ENCODE measurements around the gene ASB16. TPM values are rescaled to one million over a fixed set of nuclear protein-coding genes. Genes with fewer than 3 reads are reported as not detected.
A peak's percentile ranks its signal among the peaks of the same experiment; 100 is the strongest.

The ASB16 gene
- total RNA-seq, 1 experiment from 2014 or later = 0.37 TPM

- TF ChIP-seq CEBPB (IDR thresholded peaks at IDR 0.05; ENCODE audit: low read depth) (no peak), CBX3 (IDR thresholded peaks at IDR 0.05; ENCODE audit: low read depth) (no peak), EGR1 (IDR thresholded peaks at IDR 0.05; ENCODE audit: low read depth) (no peak), POLR2A (IDR thresholded peaks at IDR 0.05; ENCODE audit: borderline replicate concordance, extremely low read depth, insufficient read depth, insufficient read length) (no peak), ELF1 (IDR thresholded peaks at IDR 0.05; ENCODE audit: borderline replicate concordance, low read depth) (no peak)
- TF ChIP-seq, protein P1, sequence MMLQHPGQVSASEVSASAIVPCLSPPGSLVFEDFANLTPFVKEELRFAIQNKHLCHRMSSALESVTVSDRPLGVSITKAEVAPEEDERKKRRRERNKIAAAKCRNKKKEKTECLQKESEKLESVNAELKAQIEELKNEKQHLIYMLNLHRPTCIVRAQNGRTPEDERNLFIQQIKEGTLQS (IDR thresholded peaks at IDR 0.05) = no peak
- Histone ChIP-seq H2AFZ (ENCODE audit: low read depth, low read length, poor library complexity, severe bottlenecking) (no peak overlapping the region), H3K4me1 (ENCODE audit: control insufficient read depth in 1 of 2, insufficient read depth in 2 of 2, low read length in 2 of 2) (peaks cover 45 to 77% of the 10 kb centered on the region in 2 experiments), H3K9ac (ENCODE audit: low read length) (no peak overlapping the region; the same call in 1 of the 2 replicates), H3K36me3 (ENCODE audit: control insufficient read depth in 1 of 2, insufficient read depth in 2 of 2, low read length in 2 of 2) (peaks cover 8 to 37% of the 10 kb centered on the region in 2 experiments; a peak in 3 of 4 replicates), H3K4me2 (ENCODE audit: low read length) (peak overlapping the region; percentile 70; the same call in 1 of the 2 replicates), H3K27me3 (ENCODE audit: insufficient read depth, low read length) (no peaks in the 10 kb centered on the region), H3K9me3 (ENCODE audit: control insufficient read depth in 1 of 2, insufficient read depth in 1 of 2, low read depth in 1 of 2, low read length in 2 of 2) (no peaks in the 10 kb centered on the region), H3K27ac (ENCODE audit: low read depth, low read length) (peak overlapping the region; percentile 42; the same call in 1 of the 2 replicates), H4K20me1 (ENCODE audit: insufficient read depth) (no peaks in the 10 kb centered on the region), H3K79me2 (ENCODE audit: insufficient read depth, low read length) (peaks cover 11% of the 10 kb centered on the region; the same call in 1 of the 2 replicates), H3K9me2 (ENCODE audit: insufficient read depth) (no peaks in the 10 kb centered on the region), H3K4me3 (replicated peaks in 1 of 2; ENCODE audit: low read depth in 1 of 2, low read length in 2 of 2) (no peak overlapping the region)
- DNase-seq (ENCODE audit: low read depth, low spot score) = no peak
- no TSS peak for BruUV-seq (replicated peaks)
- ChIA-PET CTCF (interaction anchor here (1.0 to 2.6 kb wide), 4 partner anchors 11 to 315 kb away, joined by 3 to 11 read pairs (median 7); no protein-coding TSS in a partner anchor), RAD21 (ENCODE audit: low non-redundant PET in 1 of 2, low total read pairs in 2 of 2, uncharacterized antibody in 2 of 2, unreplicated experiment in 2 of 2) (interaction anchor here in 1 of 2 experiments (0.6 kb wide), 1 partner anchor 24 kb away, joined by 3 read pairs; no protein-coding TSS in a partner anchor), POLR2A (interaction anchor here (0.7 to 2.1 kb wide), 2 partner anchors 10 to 21 kb away, joined by 4 read pairs; partner anchors contain the start of gene TMUB2)
- no peak for ATAC-seq
- intact Hi-C loops (cut with micrococcal nuclease) = no loop called here
Observed at GRCh38 chr17:44207743-44208142, 37.2 kb downstream of the ASB16 start.

GRCh38 chr17:44209786-44210341, 39.4 kb downstream of the ASB16 start:
- intact Hi-C loops (cut with micrococcal nuclease) = loop anchor here (2.0 to 10.0 kb wide), 2 partner anchors 117 to 315 kb away; no protein-coding TSS in a partner anchor
- Histone ChIP-seq H3K9ac (ENCODE audit: low read length) (peak overlapping the region; percentile 39), H2AFZ (ENCODE audit: low read depth, low read length, poor library complexity, severe bottlenecking) (no peak overlapping the region), H3K4me2 (ENCODE audit: low read length) (peak overlapping the region; percentile 70), H4K20me1 (ENCODE audit: insufficient read depth) (no peaks in the 10 kb centered on the region), H3K4me1 (ENCODE audit: control insufficient read depth in 1 of 2, insufficient read depth in 2 of 2, low read length in 2 of 2) (peaks cover 24 to 56% of the 10 kb centered on the region in 2 experiments), H3K9me2 (ENCODE audit: insufficient read depth) (no peaks in the 10 kb centered on the region), H3K27me3 (ENCODE audit: insufficient read depth, low read length) (no peaks in the 10 kb centered on the region), H3K9me3 (ENCODE audit: control insufficient read depth in 1 of 2, insufficient read depth in 1 of 2, low read depth in 1 of 2, low read length in 2 of 2) (no peaks in the 10 kb centered on the region), H3K36me3 (ENCODE audit: control insufficient read depth in 1 of 2, insufficient read depth in 2 of 2, low read length in 2 of 2) (peaks cover 13 to 44% of the 10 kb centered on the region in 2 experiments; a peak in 3 of 4 replicates), H3K79me2 (ENCODE audit: insufficient read depth, low read length) (peaks cover 11% of the 10 kb centered on the region; the same call in 1 of the 2 replicates), H3K27ac (ENCODE audit: low read depth, low read length) (peak overlapping the region; percentile 42), H3K4me3 (replicated peaks in 1 of 2; ENCODE audit: low read depth in 1 of 2, low read length in 2 of 2) (0 out of 4 replicates have a peak overlapping the region, but pooled peaks of 1 of the 2 experiments have one; percentile 2)
- ATAC-seq (no peak; the same call in 1 of the 2 replicates), DNase-seq (ENCODE audit: low read depth, low spot score) (no peak)
- ChIA-PET RAD21 (ENCODE audit: low non-redundant PET in 1 of 2, low total read pairs in 2 of 2, uncharacterized antibody in 2 of 2, unreplicated experiment in 2 of 2) (interaction anchor here in 1 of 2 experiments (1.2 kb wide), 1 partner anchor 117 kb away, joined by 4 read pairs; no protein-coding TSS in a partner anchor), POLR2A (interaction anchor here (0.9 to 1.7 kb wide), 2 partner anchors 115 to 136 kb away, joined by 3 to 5 read pairs; partner anchors contain the start of genes GRN and SLC25A39), CTCF (interaction anchor here (0.9 to 3.0 kb wide), 17 partner anchors 8 to 314 kb away, joined by 3 to 19 read pairs (median 7); partner anchors contain the start of genes FAM171A2, GRN, SLC25A39 and TMUB2)
- TSS peak; percentile 22 for BruUV-seq (replicated peaks)
- TF ChIP-seq ZNF274 (IDR thresholded peaks at IDR 0.05; ENCODE audit: low read depth, low read length) = no peak
- no peak for TF ChIP-seq POLR2A (IDR thresholded peaks at IDR 0.05; ENCODE audit: borderline replicate concordance, extremely low read depth, insufficient read depth, insufficient read length)
- TF ChIP-seq SRF (IDR thresholded peaks at IDR 0.05; ENCODE audit: low read depth) = no peak
- TF ChIP-seq RAD21 (IDR thresholded peaks at IDR 0.05; ENCODE audit: low read depth) = no peak
- TF ChIP-seq POLR2AphosphoS5 (IDR thresholded peaks at IDR 0.05; ENCODE audit: low read depth, low read length) = no peak
- no peak for TF ChIP-seq TCF7L2 (IDR thresholded peaks at IDR 0.05; ENCODE audit: borderline replicate concordance, extremely low read depth, insufficient read depth, insufficient read length)
- no peak for TF ChIP-seq CBX3 (IDR thresholded peaks at IDR 0.05; ENCODE audit: low read depth)

Measured in HCT116 (cell line).